GM23248 (cell line): ENCODE data around the gene TENM3. TPM values are rescaled to one million over a fixed set of nuclear protein-coding genes. Genes with fewer than 3 reads are reported as not detected.

ENCODE experiments used
- DNase-seq: peaks from one replicate; pipeline ENCODE4 v3.0.0-alpha.2; 2015
- H2AFZ ChIP-seq: fragments of 200-600 bp; sonication (generic); 2 replicates; pipeline ENCODE4 v1.6.1; 2016; ENCODE audit warnings: antibody characterized with exemption
- H3F3A ChIP-seq: fragments of 200-600 bp; sonication (generic); 2 replicates; pipeline ENCODE4 v1.6.1; 2016; ENCODE audit warnings: mild to moderate bottlenecking, antibody characterized with exemption, mixed run types; ENCODE audit not compliant: insufficient read depth
- H3K27ac ChIP-seq: fragments of 200-600 bp; sonication (generic); 2 replicates; pipeline ENCODE4 v1.5.1; 2016; ENCODE audit warnings: mild to moderate bottlenecking
- H3K27me3 ChIP-seq: fragments of 200-600 bp; sonication (generic); replicated peaks from 2 replicates; pipeline ENCODE4 v1.6.1; 2016; ENCODE audit warnings: mild to moderate bottlenecking; ENCODE audit not compliant: insufficient read depth
- H3K36me3 ChIP-seq: fragments of 200-600 bp; sonication (generic); 2 replicates; pipeline ENCODE4 v1.6.1; 2016; ENCODE audit warnings: low read depth, mild to moderate bottlenecking
- H3K4me1 ChIP-seq: fragments of 200-600 bp; sonication (generic); 2 replicates; pipeline ENCODE4 v1.6.1; 2016; ENCODE audit warnings: mild to moderate bottlenecking; ENCODE audit not compliant: insufficient read depth
- H3K4me2 ChIP-seq: fragments of 200-600 bp; sonication (generic); one replicate; pipeline ENCODE4 v1.6.1; 2016; ENCODE audit warnings: mild to moderate bottlenecking; ENCODE audit not compliant: unreplicated experiment
- H3K4me3 ChIP-seq: fragments of 200-600 bp; sonication (generic); 2 replicates; pipeline ENCODE4 v1.5.1; 2016; ENCODE audit warnings: mild to moderate bottlenecking
- H3K79me2 ChIP-seq: fragments of 200-600 bp; sonication (generic); 2 replicates; pipeline ENCODE4 v1.6.1; 2016; ENCODE audit warnings: mild to moderate bottlenecking; ENCODE audit not compliant: insufficient read depth
- H3K9ac ChIP-seq: fragments of 200-600 bp; sonication (generic); 2 replicates; pipeline ENCODE4 v1.6.1; 2016; ENCODE audit warnings: mild to moderate bottlenecking
- H3K9me2 ChIP-seq: fragments of 200-600 bp; sonication (generic); 2 replicates; pipeline ENCODE4 v1.6.1; 2016; ENCODE audit warnings: mixed run types, mild to moderate bottlenecking, moderate library complexity; ENCODE audit not compliant: insufficient read depth
- H3K9me3 ChIP-seq: fragments of 200-600 bp; sonication (generic); one replicate; pipeline ENCODE4 v1.6.1; 2017; ENCODE audit warnings: low read depth
- H4K20me1 ChIP-seq: fragments of 200-600 bp; sonication (generic); 2 replicates; pipeline ENCODE4 v1.6.0; 2016; ENCODE audit not compliant: insufficient read depth
- EZH2 ChIP-seq: fragments of 200-600 bp; sonication (generic); IDR thresholded peaks from 2 replicates; pipeline ENCODE4 v1.6.1; 2018; ENCODE audit warnings: antibody characterized with exemption, mild to moderate bottlenecking; ENCODE audit not compliant: insufficient read depth, poor library complexity, severe bottlenecking
- EZH2phosphoT487 ChIP-seq: fragments of 200-600 bp; sonication (generic); IDR thresholded peaks from 2 replicates; pipeline ENCODE4 v1.6.1; 2018; ENCODE audit warnings: antibody characterized with exemption, moderate library complexity, mild to moderate bottlenecking, low read depth; ENCODE audit not compliant: insufficient read depth
- WGBS, 2 experiments: methylation state at CpG; one replicate each; pipeline ENCODE4 v1.1.6; 2015 to 2017; ENCODE audit warnings: low lambda C conversion rate in 2 of 2, low coverage in 1 of 2; ENCODE audit errors: missing lambda C conversion rate in 2 of 2; 5-methylcytosine and 5-hydroxymethylcytosine counted together
- in situ Hi-C: fragments of 300-500 bp; cut with MboI; formaldehyde crosslinking; loops from 2 replicates; pipeline ENCODE4 v1.15.0; 2020
- polyA plus RNA-seq: library from polyadenylated mRNA; unstranded; fragments of >200 nt; fragmentation: Nextera tagmentation; extraction: Ambion mirVana; gene quantifications from 2 replicates; pipeline ENCODE4 v1.2.1, GENCODE V29; 2016
- total RNA-seq: library from RNA; depleted of rRNA; stranded (reverse); fragments of >200 nt; shearing (Covaris generic); gene quantifications from 2 replicates; pipeline ENCODE4 v1.2.3, GENCODE V29; 2014

Gene TENM3
- total and polyA plus RNA-seq, 2 experiments from 2014 or later: 0.83 to 8.1 TPM

DNA sequence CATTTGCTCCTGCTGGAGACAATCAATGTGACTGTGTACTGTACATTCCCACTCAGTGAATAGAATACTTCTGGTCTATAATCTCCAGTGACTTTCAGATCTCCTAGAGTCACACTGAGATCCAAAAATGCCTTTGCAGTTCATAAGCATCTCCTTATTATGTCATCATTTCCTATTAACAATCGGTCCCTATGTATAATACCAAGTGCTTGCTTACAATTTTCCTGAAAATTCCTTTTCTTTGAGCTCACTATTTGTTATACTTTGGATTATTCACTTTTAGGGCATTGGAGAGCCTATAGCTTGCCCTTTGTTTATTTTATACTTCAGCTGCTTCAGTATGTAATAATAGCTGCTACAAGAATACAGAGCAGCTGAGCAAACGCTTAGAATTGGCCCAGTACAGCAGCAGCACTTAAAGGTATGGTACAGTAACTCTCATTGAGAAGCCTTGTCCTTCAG, 361.0 kb downstream of the TENM3 start:
- Histone ChIP-seq H3K79me2 (no peaks in the 10 kb centered on the region), H3K9me3 (no peaks in the 10 kb centered on the region), H3F3A (no peaks in the 10 kb centered on the region), H3K4me1 (0 out of 2 replicates have a peak, but pooled peaks cover 5% of the 10 kb centered on the region), H3K27ac (no peak overlapping the region), H2AFZ (no peak overlapping the region), H3K9me2 (no peaks in the 10 kb centered on the region), H3K4me3 (no peak overlapping the region), H3K27me3 (no peaks in the 10 kb centered on the region), H3K4me2 (no peak overlapping the region), H3K9ac (no peak overlapping the region), H4K20me1 (no peaks in the 10 kb centered on the region), H3K36me3 (no peaks in the 10 kb centered on the region)
- 12 to 22% methylated on average over 2 of the region's 2 CpGs for WGBS, 2 experiments
- in situ Hi-C loops: no loop called here
- DNase-seq: peak; percentile 30
- TF ChIP-seq EZH2: no peak
- no peak for TF ChIP-seq EZH2phosphoT487

DNA sequence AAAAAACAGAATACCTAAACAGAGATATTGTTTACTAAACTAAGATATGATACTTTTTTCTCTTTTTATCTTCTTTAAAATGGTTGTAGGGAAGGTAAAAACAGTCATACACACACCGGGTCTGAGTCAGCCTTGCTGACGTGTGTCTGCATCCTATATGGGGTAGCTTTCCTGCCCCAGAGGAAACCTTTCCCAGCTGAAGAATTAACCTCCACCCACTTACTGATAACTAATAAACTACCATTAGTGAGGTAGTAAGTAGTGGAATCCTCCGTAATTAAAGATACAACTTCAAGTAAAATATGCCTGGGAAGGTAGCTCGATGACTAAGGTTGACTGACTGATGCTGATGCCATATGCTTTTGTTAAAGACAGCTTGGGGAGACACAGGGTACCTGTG, 361.8 kb downstream of the TENM3 start:
- H4K20me1 ChIP-seq: no peaks in the 10 kb centered on the region
- 84 to 88% methylated on average over 4 of the region's 4 CpGs for WGBS, 2 experiments
- H3K4me3 ChIP-seq: no peak overlapping the region
- no peaks in the 10 kb centered on the region for H3K79me2 ChIP-seq
- no peak overlapping the region for H3K27ac ChIP-seq
- in situ Hi-C loops: no loop called here
- DNase-seq: no peak
- 0 out of 2 replicates have a peak, but pooled peaks cover 5% of the 10 kb centered on the region for H3K4me1 ChIP-seq
- no peaks in the 10 kb centered on the region for H3K27me3 ChIP-seq
- H2AFZ ChIP-seq: no peak overlapping the region
- no peaks in the 10 kb centered on the region for H3K9me3 ChIP-seq
- no peaks in the 10 kb centered on the region for H3F3A ChIP-seq
- H3K36me3 ChIP-seq: no peaks in the 10 kb centered on the region
- TF ChIP-seq EZH2phosphoT487: no peak
- no peak for TF ChIP-seq EZH2
- H3K9me2 ChIP-seq: no peaks in the 10 kb centered on the region
- H3K4me2 ChIP-seq: no peak overlapping the region
- no peak overlapping the region for H3K9ac ChIP-seq

GRCh38 chr4:182608525-182608924, 365.3 kb downstream of the TENM3 start:
- WGBS, 2 experiments: 76 to 87% methylated on average over 17 to 18 of the region's 23 CpGs
- no peak for TF ChIP-seq EZH2phosphoT487
- TF ChIP-seq EZH2: no peak
- Histone ChIP-seq H3K9me2 (no peaks in the 10 kb centered on the region), H3K4me2 (no peak overlapping the region), H3K4me1 (0 out of 2 replicates have a peak, but pooled peaks cover 5% of the 10 kb centered on the region), H3K27me3 (no peaks in the 10 kb centered on the region), H2AFZ (no peak overlapping the region), H3K4me3 (no peak overlapping the region), H3K79me2 (no peaks in the 10 kb centered on the region), H4K20me1 (no peaks in the 10 kb centered on the region), H3K36me3 (no peaks in the 10 kb centered on the region), H3K9me3 (no peaks in the 10 kb centered on the region), H3F3A (no peaks in the 10 kb centered on the region), H3K9ac (no peak overlapping the region), H3K27ac (no peak overlapping the region)
- DNase-seq: no peak
- in situ Hi-C loops: no loop called here

DNA sequence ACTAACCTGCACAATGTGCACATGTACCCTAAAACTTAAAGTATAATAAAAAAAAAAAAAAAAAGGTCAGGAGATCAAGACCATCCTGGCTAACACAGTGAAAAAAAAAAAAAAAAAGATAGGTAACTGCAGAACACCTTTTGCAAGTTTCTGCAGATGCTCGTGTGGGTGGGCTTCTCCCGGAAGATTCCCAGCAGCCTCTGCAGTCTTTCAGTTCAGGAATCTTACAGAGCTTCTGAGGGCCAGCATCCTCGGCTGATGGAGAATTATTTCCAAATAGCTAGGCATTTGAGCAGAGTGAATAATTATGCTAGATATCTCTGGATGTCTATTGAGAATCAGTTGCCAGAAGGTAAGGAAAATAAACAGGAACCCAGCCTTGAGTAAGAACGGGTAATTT, 373.3 kb downstream of the TENM3 start:
- DNase-seq: no peak
- Histone ChIP-seq H3F3A (no peaks in the 10 kb centered on the region), H2AFZ (no peak overlapping the region), H3K9ac (no peak overlapping the region), H3K27ac (no peak overlapping the region), H3K27me3 (no peaks in the 10 kb centered on the region), H3K36me3 (no peaks in the 10 kb centered on the region), H3K9me2 (no peaks in the 10 kb centered on the region), H3K4me1 (no peaks in the 10 kb centered on the region), H4K20me1 (no peaks in the 10 kb centered on the region), H3K4me3 (no peak overlapping the region), H3K4me2 (no peak overlapping the region), H3K9me3 (no peaks in the 10 kb centered on the region), H3K79me2 (no peaks in the 10 kb centered on the region)
- no peak for TF ChIP-seq EZH2
- no peak for TF ChIP-seq EZH2phosphoT487
- in situ Hi-C loops: no loop called here
- WGBS, 2 experiments: 45 to 54% methylated on average over 4 of the region's 4 CpGs

- Histone ChIP-seq H2AFZ (no peak overlapping the region), H3K4me2 (no peak overlapping the region), H3K4me1 (no peaks in the 10 kb centered on the region), H3F3A (no peaks in the 10 kb centered on the region), H3K9me3 (no peaks in the 10 kb centered on the region), H3K27ac (no peak overlapping the region), H4K20me1 (no peaks in the 10 kb centered on the region), H3K36me3 (no peaks in the 10 kb centered on the region), H3K79me2 (no peaks in the 10 kb centered on the region), H3K9ac (no peak overlapping the region), H3K27me3 (no peaks in the 10 kb centered on the region), H3K9me2 (no peaks in the 10 kb centered on the region), H3K4me3 (no peak overlapping the region)
- in situ Hi-C loops: no loop called here
- WGBS, 2 experiments: 34 to 36% methylated on average over 5 of the region's 5 CpGs
- DNase-seq: no peak
- TF ChIP-seq EZH2 (no peak), EZH2phosphoT487 (no peak)
Observed at GRCh38 chr4:182619660-182620059, 376.5 kb downstream of the TENM3 start.
